ENCODE data around the gene MICU1. TPM values are rescaled to one million over a fixed set of nuclear protein-coding genes. Genes with fewer than 3 reads are reported as not detected.
"Not testable (repeated sequence)": the region's sequence is repeated elsewhere in the genome, so short reads cannot be mapped to it uniquely, and the experiment has no call there.

The MICU1 gene
- total RNA-seq, 1 donor from 2014 or later = 57.9 TPM

DNA sequence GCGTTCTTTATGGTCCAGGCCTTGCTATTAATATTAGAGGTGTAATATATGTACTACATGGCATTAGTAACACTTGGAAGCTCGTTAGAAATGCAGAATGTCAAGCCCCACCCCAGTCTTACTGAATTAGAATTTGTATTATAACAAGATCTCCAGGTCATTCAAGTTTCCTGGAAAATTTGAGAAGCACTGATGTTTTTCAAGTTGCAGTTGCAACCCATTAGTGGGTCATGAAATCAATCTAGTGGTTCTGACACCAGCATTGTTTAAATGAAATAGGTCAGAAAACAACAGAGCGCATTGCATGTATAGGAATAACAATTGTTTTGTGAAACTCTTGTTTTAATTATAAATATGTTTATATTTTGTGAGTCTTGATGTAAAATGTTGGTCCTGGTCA lies 28.8 kb upstream of the MICU1 start:
- no peak overlapping the region for H3K27ac ChIP-seq (ENCODE audit: low read depth, low read length)

DNA sequence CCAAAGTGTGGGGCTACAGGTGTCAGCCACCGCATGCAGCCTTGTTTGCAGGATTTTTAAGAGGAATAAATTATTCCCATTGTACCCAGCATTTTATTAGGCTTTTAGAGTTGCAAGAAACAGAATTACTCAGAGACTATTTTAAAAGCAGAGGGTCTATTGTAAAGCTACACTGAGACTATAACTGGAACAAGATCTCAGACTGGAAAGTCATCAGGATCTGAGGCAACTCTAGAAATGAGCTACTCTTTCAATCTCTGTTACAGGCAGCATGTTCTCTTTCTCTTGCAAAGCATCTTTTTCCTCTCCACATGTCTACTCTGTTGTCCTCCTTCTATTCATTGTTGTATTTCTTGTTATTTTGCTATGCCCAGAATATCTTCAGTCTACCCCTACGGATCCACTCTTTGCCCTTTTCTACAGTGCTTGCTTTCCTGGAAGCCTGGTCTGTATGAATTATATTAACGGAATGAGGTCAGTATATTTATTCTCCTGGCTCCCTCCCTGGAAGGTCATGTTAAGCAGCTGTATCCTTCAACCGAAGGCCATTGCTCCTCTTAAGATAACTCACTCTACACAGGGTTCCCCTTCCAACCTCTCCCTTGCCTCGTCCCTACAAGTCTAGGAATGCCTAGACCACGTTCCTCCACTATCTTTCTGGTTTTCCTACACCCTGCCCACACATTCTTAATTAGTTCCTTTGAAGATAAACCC lies 27.7 kb upstream of the MICU1 start:
- peak overlapping the region; percentile 72 for H3K27ac ChIP-seq (ENCODE audit: low read depth, low read length)
- peak overlapping the region in 1 of 3 donors; percentile 13 for H3K4me3 ChIP-seq (ENCODE audit: low read length in 3 of 3)
- H3K9me3 ChIP-seq (ENCODE audit: control insufficient read depth in 3 of 3, low read length in 3 of 3) = no peaks in the 10 kb centered on the region
- peaks cover 0 to 12% (median 0%) of the 10 kb centered on the region in 3 donors for H3K4me1 ChIP-seq (ENCODE audit: control insufficient read depth in 3 of 3, insufficient read depth in 3 of 3, low read length in 3 of 3)
- H3K36me3 ChIP-seq (ENCODE audit: control insufficient read depth in 3 of 3, insufficient read depth in 3 of 3, low read length in 3 of 3) = no peaks in the 10 kb centered on the region
- no peaks in the 10 kb centered on the region for H3K27me3 ChIP-seq (ENCODE audit: control insufficient read depth in 3 of 3, insufficient read depth in 3 of 3, low read length in 3 of 3)
- no peak overlapping the region for H3K9ac ChIP-seq (ENCODE audit: low read depth in 1 of 3, low read length in 3 of 3)

More for the DNA sequence above, 28.8 kb upstream of the MICU1 start:
- Histone ChIP-seq H3K36me3 (ENCODE audit: control insufficient read depth in 3 of 3, insufficient read depth in 3 of 3, low read length in 3 of 3) (no peaks in the 10 kb centered on the region), H3K4me3 (ENCODE audit: low read length in 3 of 3) (no peak overlapping the region), H3K9me3 (ENCODE audit: control insufficient read depth in 3 of 3, low read length in 3 of 3) (no peaks in the 10 kb centered on the region), H3K9ac (ENCODE audit: low read depth in 1 of 3, low read length in 3 of 3) (no peak overlapping the region), H3K4me1 (ENCODE audit: control insufficient read depth in 3 of 3, insufficient read depth in 3 of 3, low read length in 3 of 3) (peaks cover 0 to 12% (median 0%) of the 10 kb centered on the region in 3 donors), H3K27me3 (ENCODE audit: control insufficient read depth in 3 of 3, insufficient read depth in 3 of 3, low read length in 3 of 3) (no peaks in the 10 kb centered on the region)

DNA sequence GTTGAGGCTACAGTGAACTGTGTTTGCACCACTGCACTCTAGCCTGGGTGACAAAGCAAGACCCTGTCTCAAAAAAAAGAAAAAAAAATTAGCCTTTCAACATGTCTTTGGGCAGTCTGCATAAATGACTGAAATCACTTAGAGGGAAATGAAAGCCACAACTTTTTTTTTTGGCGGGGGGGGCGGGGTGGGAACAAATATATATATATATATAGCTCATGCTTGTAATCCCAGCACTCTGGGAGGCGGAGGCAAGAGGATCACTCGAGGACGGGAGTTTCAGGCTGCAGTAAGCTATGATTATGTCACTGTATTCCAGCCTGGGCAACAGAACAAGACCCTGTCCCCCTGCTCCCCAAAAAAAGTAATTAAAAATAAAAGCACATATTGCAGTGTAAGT lies 23.4 kb upstream of the MICU1 start:
- H3K27ac ChIP-seq (ENCODE audit: low read depth, low read length) = no peak overlapping the region
- no peaks in the 10 kb centered on the region for H3K27me3 ChIP-seq (ENCODE audit: control insufficient read depth in 3 of 3, insufficient read depth in 3 of 3, low read length in 3 of 3)
- H3K4me1 ChIP-seq (ENCODE audit: control insufficient read depth in 3 of 3, insufficient read depth in 3 of 3, low read length in 3 of 3) = peaks cover 0 to 15% (median 5%) of the 10 kb centered on the region in 3 donors
- H3K9ac ChIP-seq (ENCODE audit: low read depth in 1 of 3, low read length in 3 of 3) = no peak overlapping the region
- H3K4me3 ChIP-seq (ENCODE audit: low read length in 3 of 3) = no peak overlapping the region
- H3K9me3 ChIP-seq (ENCODE audit: control insufficient read depth in 3 of 3, low read length in 3 of 3) = no peaks in the 10 kb centered on the region
- H3K36me3 ChIP-seq (ENCODE audit: control insufficient read depth in 3 of 3, insufficient read depth in 3 of 3, low read length in 3 of 3) = no peaks in the 10 kb centered on the region

DNA sequence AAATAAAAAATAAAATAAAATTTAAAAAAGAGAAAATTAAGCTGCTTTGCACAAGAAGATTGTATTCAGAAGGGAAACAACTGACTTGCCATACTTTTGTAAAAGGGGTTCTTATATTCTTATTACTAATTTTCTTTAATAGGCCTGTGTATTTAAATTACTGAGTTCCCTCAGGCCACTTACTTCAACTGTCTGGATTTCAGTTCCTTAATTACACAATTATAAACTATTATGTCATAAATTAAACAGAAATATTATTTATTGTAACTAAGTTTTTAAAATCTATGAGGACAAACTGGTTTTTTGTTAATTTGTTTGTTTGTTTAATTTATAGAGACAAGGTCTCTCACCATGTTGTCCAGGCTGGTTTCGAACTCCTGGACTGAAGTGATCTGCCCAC lies 22.4 kb upstream of the MICU1 start:
- H3K9ac ChIP-seq (ENCODE audit: low read depth in 1 of 3, low read length in 3 of 3) = no peak overlapping the region
- H3K4me3 ChIP-seq (ENCODE audit: low read length in 3 of 3) = no peak overlapping the region
- no peak overlapping the region for H3K27ac ChIP-seq (ENCODE audit: low read depth, low read length)
- H3K36me3 ChIP-seq (ENCODE audit: control insufficient read depth in 3 of 3, insufficient read depth in 3 of 3, low read length in 3 of 3) = no peaks in the 10 kb centered on the region
- no peaks in the 10 kb centered on the region for H3K9me3 ChIP-seq (ENCODE audit: control insufficient read depth in 3 of 3, low read length in 3 of 3)
- peaks cover 0 to 5% (median 5%) of the 10 kb centered on the region in 3 donors for H3K4me1 ChIP-seq (ENCODE audit: control insufficient read depth in 3 of 3, insufficient read depth in 3 of 3, low read length in 3 of 3)
- no peaks in the 10 kb centered on the region for H3K27me3 ChIP-seq (ENCODE audit: control insufficient read depth in 3 of 3, insufficient read depth in 3 of 3, low read length in 3 of 3)

DNA sequence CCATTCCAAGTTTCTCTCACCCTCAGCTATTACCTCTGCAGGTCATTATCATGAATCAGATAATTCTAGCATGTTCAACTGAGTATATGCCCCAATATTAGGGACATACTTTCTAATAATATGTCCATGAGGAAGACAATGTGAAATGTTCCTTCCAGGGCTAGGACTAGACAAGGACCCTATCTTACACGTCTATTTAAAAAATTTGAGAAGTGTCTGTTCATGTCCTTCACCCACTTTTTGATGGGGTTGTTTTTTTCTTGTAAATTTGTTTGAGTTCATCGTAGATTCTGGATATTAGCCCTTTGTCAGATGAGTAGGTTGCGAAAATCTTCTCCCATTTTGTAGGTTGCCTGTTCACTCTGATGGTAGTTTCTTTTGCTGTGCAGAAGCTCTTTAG lies 21.1 kb upstream of the MICU1 start:
- not testable (repeated sequence) for H3K9ac ChIP-seq (ENCODE audit: low read depth in 1 of 3, low read length in 3 of 3); H3K27ac ChIP-seq (ENCODE audit: low read depth, low read length); H3K4me1 ChIP-seq (ENCODE audit: control insufficient read depth in 3 of 3, insufficient read depth in 3 of 3, low read length in 3 of 3); H3K9me3 ChIP-seq (ENCODE audit: control insufficient read depth in 3 of 3, low read length in 3 of 3); H3K36me3 ChIP-seq (ENCODE audit: control insufficient read depth in 3 of 3, insufficient read depth in 3 of 3, low read length in 3 of 3); H3K4me3 ChIP-seq (ENCODE audit: low read length in 3 of 3); H3K27me3 ChIP-seq (ENCODE audit: control insufficient read depth in 3 of 3, insufficient read depth in 3 of 3, low read length in 3 of 3)

DNA sequence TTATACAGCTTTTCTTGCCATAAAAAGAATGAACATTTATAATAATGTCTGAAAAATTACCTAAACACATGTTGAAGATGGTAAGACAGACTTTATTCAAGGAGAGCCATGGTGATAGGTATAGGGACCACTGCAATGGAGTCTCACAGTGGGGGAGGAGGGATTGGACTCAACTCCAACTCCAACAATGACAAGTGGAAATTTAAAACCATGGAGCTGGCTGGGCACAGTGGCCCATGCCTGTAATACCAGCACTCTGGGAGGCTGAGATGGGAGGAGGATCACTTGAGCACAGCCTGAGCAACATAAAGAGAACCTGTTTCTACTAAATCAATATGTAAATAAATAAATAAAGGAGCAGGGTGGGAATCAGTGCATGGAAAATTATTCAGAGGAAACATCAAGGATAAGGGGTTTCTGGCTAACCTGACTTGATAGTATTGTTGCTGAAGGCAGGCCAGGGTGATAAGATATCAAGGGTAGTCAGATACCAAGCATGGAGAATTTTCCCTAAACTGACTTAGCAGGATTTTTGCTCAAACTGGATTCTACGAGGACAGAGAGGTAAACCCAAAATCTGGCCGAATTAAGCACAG lies 19.5 kb upstream of the MICU1 start:
- peaks cover 0 to 5% (median 4%) of the 10 kb centered on the region in 3 donors for H3K4me1 ChIP-seq (ENCODE audit: control insufficient read depth in 3 of 3, insufficient read depth in 3 of 3, low read length in 3 of 3)
- H3K9ac ChIP-seq (ENCODE audit: low read depth in 1 of 3, low read length in 3 of 3) = no peak overlapping the region
- no peaks in the 10 kb centered on the region for H3K9me3 ChIP-seq (ENCODE audit: control insufficient read depth in 3 of 3, low read length in 3 of 3)
- H3K36me3 ChIP-seq (ENCODE audit: control insufficient read depth in 3 of 3, insufficient read depth in 3 of 3, low read length in 3 of 3) = no peaks in the 10 kb centered on the region
- H3K4me3 ChIP-seq (ENCODE audit: low read length in 3 of 3) = no peak overlapping the region
- H3K27me3 ChIP-seq (ENCODE audit: control insufficient read depth in 3 of 3, insufficient read depth in 3 of 3, low read length in 3 of 3) = no peaks in the 10 kb centered on the region
- no peak overlapping the region for H3K27ac ChIP-seq (ENCODE audit: low read depth, low read length)

DNA sequence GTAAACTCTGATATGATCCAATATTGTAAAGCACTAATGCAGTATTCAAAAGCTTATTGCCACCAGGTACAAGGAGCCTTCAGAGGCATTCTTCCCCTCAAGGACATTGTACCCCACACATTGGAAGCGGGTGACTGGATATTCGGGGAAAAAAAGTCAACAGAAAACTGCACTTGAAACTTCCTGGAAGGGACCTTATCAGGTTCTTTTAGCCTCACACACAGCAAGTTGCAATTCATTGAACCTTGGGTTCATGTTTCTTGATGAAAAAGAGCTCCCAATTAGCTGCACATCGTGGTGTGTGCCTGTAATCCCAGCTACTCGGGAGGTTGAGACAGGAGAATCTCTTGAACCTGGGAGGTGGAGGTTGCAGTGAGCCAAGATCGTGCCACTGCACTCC lies 16.4 kb upstream of the MICU1 start:
- H3K36me3 ChIP-seq (ENCODE audit: control insufficient read depth in 3 of 3, insufficient read depth in 3 of 3, low read length in 3 of 3) = no peaks in the 10 kb centered on the region
- H3K9ac ChIP-seq (ENCODE audit: low read depth in 1 of 3, low read length in 3 of 3) = no peak overlapping the region
- no peaks in the 10 kb centered on the region for H3K27me3 ChIP-seq (ENCODE audit: control insufficient read depth in 3 of 3, insufficient read depth in 3 of 3, low read length in 3 of 3)
- peaks cover 3 to 16% (median 8%) of the 10 kb centered on the region in 3 donors for H3K4me1 ChIP-seq (ENCODE audit: control insufficient read depth in 3 of 3, insufficient read depth in 3 of 3, low read length in 3 of 3)
- no peaks in the 10 kb centered on the region for H3K9me3 ChIP-seq (ENCODE audit: control insufficient read depth in 3 of 3, low read length in 3 of 3)
- H3K27ac ChIP-seq (ENCODE audit: low read depth, low read length) = no peak overlapping the region
- no peak overlapping the region for H3K4me3 ChIP-seq (ENCODE audit: low read length in 3 of 3)

DNA sequence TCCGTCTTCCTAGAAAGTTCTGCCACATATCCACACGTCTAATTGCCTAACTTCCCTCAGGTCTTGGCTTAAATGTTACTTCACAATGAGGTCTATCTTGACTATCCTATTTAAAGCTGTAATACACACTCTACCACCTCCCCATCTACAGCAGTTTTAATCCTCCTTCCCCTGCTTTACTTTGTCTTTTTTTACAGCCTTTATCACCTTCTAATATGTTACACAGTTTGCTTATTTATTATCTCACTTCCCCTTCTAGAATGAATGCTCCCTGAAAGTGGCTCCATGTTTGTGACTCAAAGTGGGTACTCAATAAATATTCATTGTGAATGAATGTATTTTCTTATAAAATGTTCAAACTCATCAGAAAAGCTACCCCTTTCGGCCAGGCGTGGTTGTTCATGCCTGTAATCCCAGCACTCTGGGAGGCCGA lies 13.6 kb upstream of the MICU1 start:
- Histone ChIP-seq H3K4me1 (ENCODE audit: control insufficient read depth in 3 of 3, insufficient read depth in 3 of 3, low read length in 3 of 3) (peaks cover 7 to 17% (median 9%) of the 10 kb centered on the region in 3 donors), H3K4me3 (ENCODE audit: low read length in 3 of 3) (no peak overlapping the region), H3K9me3 (ENCODE audit: control insufficient read depth in 3 of 3, low read length in 3 of 3) (no peaks in the 10 kb centered on the region), H3K27me3 (ENCODE audit: control insufficient read depth in 3 of 3, insufficient read depth in 3 of 3, low read length in 3 of 3) (no peaks in the 10 kb centered on the region), H3K36me3 (ENCODE audit: control insufficient read depth in 3 of 3, insufficient read depth in 3 of 3, low read length in 3 of 3) (no peaks in the 10 kb centered on the region), H3K9ac (ENCODE audit: low read depth in 1 of 3, low read length in 3 of 3) (no peak overlapping the region), H3K27ac (ENCODE audit: low read depth, low read length) (peak overlapping the region; percentile 73)

DNA sequence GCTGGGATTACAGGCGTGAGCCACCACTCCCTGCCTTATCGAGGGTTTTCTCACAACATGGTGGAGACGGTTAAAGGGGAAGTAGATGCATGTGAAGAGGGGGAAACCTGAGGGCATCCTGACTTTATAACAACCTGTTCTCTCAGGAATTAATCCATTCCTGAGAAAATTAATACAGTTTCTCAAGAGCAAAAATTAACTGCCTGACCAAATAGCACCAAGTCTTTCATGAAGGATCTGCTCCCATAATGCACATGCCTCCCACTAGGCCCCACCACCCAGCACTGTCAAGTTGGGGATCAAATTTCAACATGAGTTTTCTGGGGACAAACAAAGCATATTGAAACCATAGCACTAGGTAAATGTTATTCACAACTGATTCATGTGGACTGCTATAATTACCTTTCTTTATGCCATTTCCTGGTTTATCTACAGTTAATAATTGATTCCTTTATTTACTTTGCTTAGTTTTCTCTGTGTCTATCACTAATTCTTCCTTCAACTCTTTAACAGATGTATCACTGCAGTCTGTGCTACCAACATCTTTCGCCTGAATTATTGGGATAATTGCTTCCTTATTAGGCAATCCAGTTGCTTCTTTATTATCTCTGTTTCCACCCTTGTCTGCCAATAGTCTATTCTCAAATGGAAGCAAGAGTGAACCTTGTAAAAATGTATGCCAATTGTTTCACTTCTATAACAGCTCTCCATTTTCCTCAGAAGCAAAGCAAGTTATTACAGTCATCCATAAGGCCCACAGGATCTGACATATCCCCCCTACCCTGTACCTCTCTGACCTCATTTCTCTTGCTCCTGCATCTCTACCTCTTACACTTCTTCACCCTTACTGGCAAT lies 12.9 kb upstream of the MICU1 start:
- Histone ChIP-seq H3K9ac (ENCODE audit: low read depth in 1 of 3, low read length in 3 of 3) (no peak overlapping the region), H3K27ac (ENCODE audit: low read depth, low read length) (peak overlapping the region; percentile 73), H3K36me3 (ENCODE audit: control insufficient read depth in 3 of 3, insufficient read depth in 3 of 3, low read length in 3 of 3) (no peaks in the 10 kb centered on the region)

More for the DNA sequence above, 12.9 kb upstream of the MICU1 start:
- no peaks in the 10 kb centered on the region for H3K27me3 ChIP-seq (ENCODE audit: control insufficient read depth in 3 of 3, insufficient read depth in 3 of 3, low read length in 3 of 3)
- no peaks in the 10 kb centered on the region for H3K9me3 ChIP-seq (ENCODE audit: control insufficient read depth in 3 of 3, low read length in 3 of 3)
- no peak overlapping the region for H3K4me3 ChIP-seq (ENCODE audit: low read length in 3 of 3)
- H3K4me1 ChIP-seq (ENCODE audit: control insufficient read depth in 3 of 3, insufficient read depth in 3 of 3, low read length in 3 of 3) = peaks cover 7 to 17% (median 9%) of the 10 kb centered on the region in 3 donors

Data from skeletal muscle tissue (tissue), 4 donors.